Caco-2 (cell line): Measurements from ENCODE around the gene RGMA. TPM values are rescaled to one million over a fixed set of nuclear protein-coding genes. Genes with fewer than 3 reads are reported as not detected.

Experiments
- BruUV-seq: library from RNA; stranded (reverse); fragments of 400-500 nt; replicated peaks from 2 replicates; lab custom pipeline; 2021; lab: Mats Ljungman, UMichigan
- CTCF ChIA-PET: fragments of 300-600 bp; sonication (Branson Sonifier 250); formaldehyde crosslinking; loops from one replicate; lab custom pipeline; 2022; ENCODE audit warnings: antibody characterized with exemption; lab: Charles Lee
- POLR2A ChIA-PET: fragments of 300-600 bp; sonication (Branson Sonifier 250); formaldehyde crosslinking; loops from one replicate; lab custom pipeline; 2022; ENCODE audit warnings: antibody characterized with exemption; lab: Charles Lee
- DNase-seq, 2 experiments: peaks; one replicate each; pipeline versions ENCODE4 v3.0.0 to v3.0.0-alpha.2; 2020 to 2022
- H3K27me3 ChIP-seq: replicated peaks from 2 replicates; pipeline ENCODE4 v1.6.0; 2011; ENCODE audit warnings: low read length; ENCODE audit not compliant: control insufficient read depth, insufficient read depth
- H3K36me3 ChIP-seq: 2 replicates; pipeline ENCODE4 v1.5.1; 2011; ENCODE audit warnings: low read length; ENCODE audit not compliant: control insufficient read depth, insufficient read depth
- H3K4me1 ChIP-seq: fragments of 250-450 bp; sonication (Bioruptor Pico); 2 replicates; pipeline ENCODE4 v1.5.1; 2020; ENCODE audit warnings: mild to moderate bottlenecking
- H3K4me3 ChIP-seq: 2 replicates; pipeline ENCODE4 v1.5.1; 2011; ENCODE audit warnings: low read depth, mild to moderate bottlenecking, control low read depth, low read length
- H3K9me3 ChIP-seq: fragments of 250-450 bp; sonication (Bioruptor Pico); 2 replicates; pipeline ENCODE4 v1.5.1; 2020; ENCODE audit warnings: mild to moderate bottlenecking, moderate library complexity
- H3K27ac Mint-ChIP-seq: one replicate; pipeline ENCODE4 v1.8.0; 2022; ENCODE audit warnings: mixed read lengths; ENCODE audit not compliant: unreplicated experiment
- H3K27me3 Mint-ChIP-seq: one replicate; pipeline ENCODE4 v1.8.0; 2022; ENCODE audit warnings: mixed read lengths; ENCODE audit not compliant: insufficient read depth, unreplicated experiment
- H3K36me3 Mint-ChIP-seq: one replicate; pipeline ENCODE4 v1.8.0; 2022; ENCODE audit warnings: mild to moderate bottlenecking, mixed read lengths; ENCODE audit not compliant: insufficient read depth, unreplicated experiment
- H3K4me1 Mint-ChIP-seq: one replicate; pipeline ENCODE4 v1.8.0; 2022; ENCODE audit warnings: low read depth, mixed read lengths; ENCODE audit not compliant: unreplicated experiment
- H3K4me3 Mint-ChIP-seq: one replicate; pipeline ENCODE4 v1.8.0; 2022; ENCODE audit warnings: mild to moderate bottlenecking, moderate library complexity, mixed read lengths; ENCODE audit not compliant: unreplicated experiment
- H3K9me3 Mint-ChIP-seq: one replicate; pipeline ENCODE4 v1.8.0; 2022; ENCODE audit warnings: mixed read lengths; ENCODE audit not compliant: unreplicated experiment
- CTCF ChIP-seq, 2 experiments: fragments of 200-600 bp in 1 of 2; IDR thresholded peaks; 1 replicate in 1 of 2; 2 replicates in 1 of 2; pipeline versions ENCODE4 v1.5.1 to v1.8.0; 2011 to 2022; ENCODE audit warnings: antibody characterized with exemption in 1 of 2, control low read depth in 1 of 2, inconsistent platforms in 1 of 2, low read depth in 1 of 2, low read length in 1 of 2, mild to moderate bottlenecking in 1 of 2, moderate library complexity in 1 of 2; ENCODE audit not compliant: insufficient read depth in 1 of 2, severe bottlenecking in 1 of 2, unreplicated experiment in 1 of 2
- intact Hi-C: fragments of 100-400 bp; cut with micrococcal nuclease; formaldehyde crosslinking; loops from one replicate; pipeline ENCODE4 v1.10.0; 2022; ENCODE audit not compliant: unreplicated experiment
- total RNA-seq: library from RNA; stranded (reverse); gene quantifications from 2 replicates; pipeline ENCODE4 v1.2.3, GENCODE V29; 2022

RGMA gene
- total RNA-seq, 1 experiment from 2014 or later: 4.5 TPM

DNA sequence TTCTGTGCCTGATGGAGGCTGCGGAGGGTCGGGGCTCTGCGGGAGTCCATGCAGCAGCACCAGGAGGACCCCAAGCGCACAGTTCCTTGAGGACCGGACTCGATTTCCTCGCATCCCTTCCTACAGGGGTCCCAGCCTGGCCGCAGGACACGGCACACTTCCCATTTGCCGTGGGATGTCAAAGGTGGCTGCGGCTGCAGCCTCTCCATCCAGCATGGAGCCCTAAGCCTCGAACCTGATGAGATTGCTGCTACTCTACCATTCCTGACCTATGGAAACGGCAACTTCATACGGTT lies 40.6 kb downstream of the RGMA start:
- no peak for TF ChIP-seq CTCF (IDR thresholded peaks at IDR 0.05; ENCODE audit: insufficient read depth in 1 of 2, low read depth in 1 of 2, low read length in 1 of 2, severe bottlenecking in 1 of 2, unreplicated experiment in 1 of 2)
- no peak overlapping the region for H3K4me3 ChIP-seq
- Mint-ChIP-seq H3K27ac (no peak overlapping the region), H3K36me3 (peaks cover 29% of the 10 kb centered on the region), H3K4me1 (no peaks in the 10 kb centered on the region), H3K9me3 (peaks cover 12% of the 10 kb centered on the region), H3K27me3 (no peaks in the 10 kb centered on the region), H3K4me3 (no peak overlapping the region)
- CTCF ChIA-PET: no interaction called here
- 0 out of 2 replicates have a peak, but pooled peaks cover 6% of the 10 kb centered on the region for H3K9me3 ChIP-seq
- BruUV-seq: no TSS peak
- no peaks in the 10 kb centered on the region for H3K4me1 ChIP-seq
- POLR2A ChIA-PET: no interaction called here
- H3K27me3 ChIP-seq: no peaks in the 10 kb centered on the region
- intact Hi-C loops: no loop called here
- DNase-seq: no peak
- H3K36me3 ChIP-seq: no peaks in the 10 kb centered on the region

- Mint-ChIP-seq H3K27ac (no peak overlapping the region), H3K27me3 (no peaks in the 10 kb centered on the region), H3K36me3 (peaks cover 33% of the 10 kb centered on the region), H3K4me3 (no peak overlapping the region), H3K4me1 (no peaks in the 10 kb centered on the region), H3K9me3 (peaks cover 12% of the 10 kb centered on the region)
- intact Hi-C loops: no loop called here
- ChIA-PET CTCF (no interaction called here), POLR2A (no interaction called here)
- no peak for DNase-seq
- H3K9me3 ChIP-seq: 0 out of 2 replicates have a peak, but pooled peaks cover 6% of the 10 kb centered on the region
- TF ChIP-seq CTCF (IDR thresholded peaks at IDR 0.05; ENCODE audit: insufficient read depth in 1 of 2, low read depth in 1 of 2, low read length in 1 of 2, severe bottlenecking in 1 of 2, unreplicated experiment in 1 of 2): no peak
- no peaks in the 10 kb centered on the region for H3K27me3 ChIP-seq
- no peak overlapping the region for H3K4me3 ChIP-seq
- H3K4me1 ChIP-seq: no peaks in the 10 kb centered on the region
- H3K36me3 ChIP-seq: no peaks in the 10 kb centered on the region
- BruUV-seq: no TSS peak
Measured at GRCh38 chr15:93047621-93048425, 41.2 kb downstream of the RGMA start.

DNA sequence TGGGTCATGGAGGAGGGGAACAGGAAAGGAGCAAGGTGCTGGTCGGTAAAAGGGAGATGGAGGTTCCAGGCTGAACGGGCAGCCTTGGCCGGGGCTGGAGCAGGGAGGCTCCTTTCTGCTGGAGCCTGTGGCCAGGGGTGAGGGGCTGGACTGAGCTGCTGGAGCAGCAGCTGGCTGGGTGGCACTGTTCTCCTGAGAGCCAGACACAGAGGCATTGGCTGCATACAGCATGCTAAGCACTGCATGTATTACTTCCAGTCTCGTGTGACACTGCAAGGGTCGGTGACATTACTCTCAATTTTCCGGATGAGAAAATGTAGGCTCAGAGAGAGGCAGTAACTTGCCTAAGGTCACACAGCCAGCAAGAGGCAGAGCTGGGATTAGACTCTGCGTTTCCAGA lies 42.3 kb downstream of the RGMA start:
- H3K27ac Mint-ChIP-seq: peak overlapping the region; percentile 82
- Histone ChIP-seq H3K27me3 (no peaks in the 10 kb centered on the region), H3K36me3 (no peaks in the 10 kb centered on the region), H3K4me1 (no peaks in the 10 kb centered on the region), H3K9me3 (0 out of 2 replicates have a peak, but pooled peaks cover 6% of the 10 kb centered on the region), H3K4me3 (no peak overlapping the region)
- no TSS peak for BruUV-seq
- no peak for TF ChIP-seq CTCF (IDR thresholded peaks at IDR 0.05; ENCODE audit: insufficient read depth in 1 of 2, low read depth in 1 of 2, low read length in 1 of 2, severe bottlenecking in 1 of 2, unreplicated experiment in 1 of 2)
- ChIA-PET POLR2A (no interaction called here), CTCF (no interaction called here)
- peaks cover 12% of the 10 kb centered on the region for H3K9me3 Mint-ChIP-seq
- no peaks in the 10 kb centered on the region for H3K27me3 Mint-ChIP-seq
- no peaks in the 10 kb centered on the region for H3K4me1 Mint-ChIP-seq
- H3K4me3 Mint-ChIP-seq: no peak overlapping the region
- intact Hi-C loops: no loop called here
- DNase-seq: no peak
- peaks cover 33% of the 10 kb centered on the region for H3K36me3 Mint-ChIP-seq
